Progenitor cell of endocrine pancreas (in vitro differentiated cells): ENCODE measurements around the gene UPK1A. TPM values are rescaled to one million over a fixed set of nuclear protein-coding genes. Genes with fewer than 3 reads are reported as not detected.

ENCODE experiments used
- DNase-seq: peaks from one replicate; pipeline ENCODE4 v3.0.0; 2021; ENCODE audit warnings: low spot score; ENCODE audit not compliant: unreplicated experiment
- H3K27ac Mint-ChIP-seq: 2 replicates; pipeline ENCODE4 v1.8.0; 2021; ENCODE audit warnings: mild to moderate bottlenecking, moderate library complexity, mixed read lengths
- H3K27me3 Mint-ChIP-seq: 2 replicates; pipeline ENCODE4 v1.8.0; 2021; ENCODE audit warnings: mixed read lengths
- H3K36me3 Mint-ChIP-seq: 2 replicates; pipeline ENCODE4 v1.8.0; 2022; ENCODE audit warnings: mixed read lengths; ENCODE audit not compliant: insufficient read depth
- H3K4me1 Mint-ChIP-seq: 2 replicates; pipeline ENCODE4 v1.8.0; 2021; ENCODE audit warnings: low read depth, mixed read lengths
- H3K4me3 Mint-ChIP-seq: 2 replicates; pipeline ENCODE4 v1.8.0; 2021; ENCODE audit warnings: low read depth, mild to moderate bottlenecking, moderate library complexity, mixed read lengths
- H3K9me3 Mint-ChIP-seq: 2 replicates; pipeline ENCODE4 v1.8.0; 2021; ENCODE audit warnings: low read depth, mixed read lengths
- total RNA-seq: library from RNA; stranded (reverse); gene quantifications from 2 replicates; pipeline ENCODE4 v1.2.1, GENCODE V29; 2021
- TF ChIP-seq, protein P1 (sequence below): fragments of 200-600 bp; sonication (generic); IDR thresholded peaks from one replicate; pipeline ENCODE4 v1.5.0; 2021; ENCODE audit warnings: antibody characterized with exemption, mild to moderate bottlenecking; ENCODE audit not compliant: unreplicated experiment

The UPK1A gene
- total RNA-seq, 1 donor from 2014 or later, result not detected

DNA sequence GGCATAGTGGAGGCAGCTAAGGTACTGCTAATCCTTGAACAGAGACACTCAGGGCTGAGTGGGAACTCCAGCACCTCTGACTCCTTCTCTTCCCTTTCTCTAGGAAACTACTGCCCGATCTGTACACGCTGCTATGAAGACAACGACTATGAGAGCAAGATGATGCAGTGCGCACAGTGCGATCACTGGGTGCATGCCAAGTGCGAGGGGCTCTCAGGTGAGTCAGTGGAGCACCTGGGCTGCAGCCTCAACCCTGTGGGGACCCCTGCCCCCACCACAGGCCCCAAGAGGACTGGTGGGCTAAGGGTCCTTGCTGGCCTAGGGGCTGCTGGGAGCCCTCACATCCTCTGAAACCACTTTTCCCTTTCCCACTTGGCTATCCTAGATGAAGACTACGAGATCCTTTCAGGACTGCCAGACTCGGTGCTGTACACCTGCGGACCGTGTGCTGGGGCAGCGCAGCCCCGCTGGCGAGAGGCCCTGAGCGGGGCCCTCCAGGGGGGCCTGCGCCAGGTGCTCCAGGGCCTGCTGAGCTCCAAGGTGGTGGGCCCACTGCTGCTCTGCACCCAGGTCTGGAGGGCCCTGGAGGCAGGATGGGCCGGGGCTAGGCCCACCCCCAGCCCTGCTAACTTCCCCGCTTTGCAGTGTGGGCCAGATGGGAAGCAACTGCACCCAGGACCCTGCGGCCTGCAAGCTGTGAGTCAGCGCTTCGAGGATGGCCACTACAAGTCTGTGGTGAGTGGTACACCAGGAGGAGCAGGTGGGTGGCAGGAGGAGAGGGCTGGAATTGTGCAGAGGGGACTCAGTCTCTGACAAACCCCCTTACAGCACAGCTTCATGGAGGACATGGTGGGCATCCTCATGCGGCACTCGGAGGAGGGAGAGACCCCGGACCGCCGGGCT lies 61.0 kb downstream of the UPK1A start:
- H3K27me3 Mint-ChIP-seq, result no peaks in the 10 kb centered on the region
- peaks cover 30% of the 10 kb centered on the region for H3K36me3 Mint-ChIP-seq
- no peak overlapping the region for H3K4me3 Mint-ChIP-seq
- H3K4me1 Mint-ChIP-seq, result no peaks in the 10 kb centered on the region
- TF ChIP-seq, protein P1, sequence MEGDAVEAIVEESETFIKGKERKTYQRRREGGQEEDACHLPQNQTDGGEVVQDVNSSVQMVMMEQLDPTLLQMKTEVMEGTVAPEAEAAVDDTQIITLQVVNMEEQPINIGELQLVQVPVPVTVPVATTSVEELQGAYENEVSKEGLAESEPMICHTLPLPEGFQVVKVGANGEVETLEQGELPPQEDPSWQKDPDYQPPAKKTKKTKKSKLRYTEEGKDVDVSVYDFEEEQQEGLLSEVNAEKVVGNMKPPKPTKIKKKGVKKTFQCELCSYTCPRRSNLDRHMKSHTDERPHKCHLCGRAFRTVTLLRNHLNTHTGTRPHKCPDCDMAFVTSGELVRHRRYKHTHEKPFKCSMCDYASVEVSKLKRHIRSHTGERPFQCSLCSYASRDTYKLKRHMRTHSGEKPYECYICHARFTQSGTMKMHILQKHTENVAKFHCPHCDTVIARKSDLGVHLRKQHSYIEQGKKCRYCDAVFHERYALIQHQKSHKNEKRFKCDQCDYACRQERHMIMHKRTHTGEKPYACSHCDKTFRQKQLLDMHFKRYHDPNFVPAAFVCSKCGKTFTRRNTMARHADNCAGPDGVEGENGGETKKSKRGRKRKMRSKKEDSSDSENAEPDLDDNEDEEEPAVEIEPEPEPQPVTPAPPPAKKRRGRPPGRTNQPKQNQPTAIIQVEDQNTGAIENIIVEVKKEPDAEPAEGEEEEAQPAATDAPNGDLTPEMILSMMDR, result no peak
- DNase-seq, result no peak
- no peaks in the 10 kb centered on the region for H3K9me3 Mint-ChIP-seq
- no peak overlapping the region for H3K27ac Mint-ChIP-seq

Other genes starting within 250 kb of the UPK1A start
- 1.2 and 1.9 TPM in 2 replicates for gene FFAR2, start 218.3 kb upstream of the UPK1A start, total RNA-seq
- 1.6 and 4.8 TPM in 2 replicates for gene KRTDAP, start 176.1 kb upstream of the UPK1A start, total RNA-seq
- 201 and 213 TPM in 2 replicates for gene DMKN, start 152.9 kb upstream of the UPK1A start, total RNA-seq
- gene SBSN, start 138.2 kb upstream of the UPK1A start, total RNA-seq, result 0.16 and 0.24 TPM in 2 replicates
- not detected in 2 replicates for gene GAPDHS, start 133.1 kb upstream of the UPK1A start, total RNA-seq
- 94.2 and 95.2 TPM in 2 replicates for gene TMEM147, start 120.9 kb upstream of the UPK1A start, total RNA-seq
- 0.18 TPM in 1 of 2 replicates, not detected in the other for gene ATP4A, start 102.9 kb upstream of the UPK1A start, total RNA-seq
- gene PMIS2, start 80.3 kb upstream of the UPK1A start, total RNA-seq, result not detected in 2 replicates
- 32.9 and 34.1 TPM in 2 replicates for gene HAUS5, start 53.8 kb upstream of the UPK1A start, total RNA-seq
- 69.2 and 76.0 TPM in 2 replicates for gene RBM42, start 37.5 kb upstream of the UPK1A start, total RNA-seq
- 1.0 and 1.3 TPM in 2 replicates for gene ETV2, start 24.8 kb upstream of the UPK1A start, total RNA-seq
- gene COX6B1, start 18.2 kb upstream of the UPK1A start, total RNA-seq, result 307 and 315 TPM in 2 replicates
- gene ZBTB32, start 38.0 kb downstream of the UPK1A start, total RNA-seq, result not detected in 2 replicates
- gene KMT2B, start 51.5 kb downstream of the UPK1A start, total RNA-seq, result 65.0 and 70.2 TPM in 2 replicates
- 5.1 TPM in 2 replicates for gene IGFLR1, start 75.9 kb downstream of the UPK1A start, total RNA-seq
- gene U2AF1L4, start 78.9 kb downstream of the UPK1A start, total RNA-seq, result 35.5 and 37.4 TPM in 2 replicates
- 81.4 and 83.8 TPM in 2 replicates for gene PSENEN, start 79.1 kb downstream of the UPK1A start, total RNA-seq
- gene LIN37, start 82.1 kb downstream of the UPK1A start, total RNA-seq, result 12.7 and 13.1 TPM in 2 replicates
- gene HSPB6, start 90.5 kb downstream of the UPK1A start, total RNA-seq, result 0.33 TPM in 1 of 2 replicates, not detected in the other
- 58.6 and 62.3 TPM in 2 replicates for gene PROSER3, start 91.7 kb downstream of the UPK1A start, total RNA-seq
- gene ARHGAP33, start 109.0 kb downstream of the UPK1A start, total RNA-seq, result 46.3 and 54.3 TPM in 2 replicates
- 5.3 TPM in 2 replicates for gene PRODH2, start 146.3 kb downstream of the UPK1A start, total RNA-seq
- 15.7 and 17.5 TPM in 2 replicates for gene NPHS1, start 186.0 kb downstream of the UPK1A start, total RNA-seq
- 97.5 and 100.0 TPM in 2 replicates for gene KIRREL2, start 190.4 kb downstream of the UPK1A start, total RNA-seq
- gene APLP1, start 202.1 kb downstream of the UPK1A start, total RNA-seq, result 134 and 135 TPM in 2 replicates
- 11.4 and 13.9 TPM in 2 replicates for gene NFKBID, start 234.0 kb downstream of the UPK1A start, total RNA-seq
- gene HCST, start 236.0 kb downstream of the UPK1A start, total RNA-seq, result 1.6 TPM in 1 of 2 replicates, not detected in the other
- not detected in 2 replicates for gene TYROBP, start 241.8 kb downstream of the UPK1A start, total RNA-seq